ENCODE measurements around the gene IL1B.

GRCh38 chr2:112824694-112825085 lies 11.9 kb downstream of the IL1B start:
- TF ChIP-seq CTCF (IDR thresholded peaks at IDR 0.05) (no peak), POLR2A (IDR thresholded peaks at IDR 0.05) (no peak)

Measured in uterus (tissue), 2 donors.